LNCaP clone FGC (cell line): ENCODE results near the gene SAPCD1.

Experiments used
- DNase-seq: peaks from one replicate; pipeline ENCODE4 v3.0.0-alpha.2; 2011; ENCODE audit warnings: low read depth
- H3K4me3 ChIP-seq: 2 replicates; pipeline ENCODE4 v1.5.1; 2011; ENCODE audit warnings: mild to moderate bottlenecking, low read depth, low read length, control low read depth
- TF ChIP-seq, protein P1 (sequence below): IDR thresholded peaks from 2 replicates; pipeline ENCODE4 v1.5.1; 2012; ENCODE audit warnings: mild to moderate bottlenecking; ENCODE audit not compliant: control insufficient read depth, insufficient read depth; ENCODE audit errors: extremely low read depth

Gene SAPCD1

DNA sequence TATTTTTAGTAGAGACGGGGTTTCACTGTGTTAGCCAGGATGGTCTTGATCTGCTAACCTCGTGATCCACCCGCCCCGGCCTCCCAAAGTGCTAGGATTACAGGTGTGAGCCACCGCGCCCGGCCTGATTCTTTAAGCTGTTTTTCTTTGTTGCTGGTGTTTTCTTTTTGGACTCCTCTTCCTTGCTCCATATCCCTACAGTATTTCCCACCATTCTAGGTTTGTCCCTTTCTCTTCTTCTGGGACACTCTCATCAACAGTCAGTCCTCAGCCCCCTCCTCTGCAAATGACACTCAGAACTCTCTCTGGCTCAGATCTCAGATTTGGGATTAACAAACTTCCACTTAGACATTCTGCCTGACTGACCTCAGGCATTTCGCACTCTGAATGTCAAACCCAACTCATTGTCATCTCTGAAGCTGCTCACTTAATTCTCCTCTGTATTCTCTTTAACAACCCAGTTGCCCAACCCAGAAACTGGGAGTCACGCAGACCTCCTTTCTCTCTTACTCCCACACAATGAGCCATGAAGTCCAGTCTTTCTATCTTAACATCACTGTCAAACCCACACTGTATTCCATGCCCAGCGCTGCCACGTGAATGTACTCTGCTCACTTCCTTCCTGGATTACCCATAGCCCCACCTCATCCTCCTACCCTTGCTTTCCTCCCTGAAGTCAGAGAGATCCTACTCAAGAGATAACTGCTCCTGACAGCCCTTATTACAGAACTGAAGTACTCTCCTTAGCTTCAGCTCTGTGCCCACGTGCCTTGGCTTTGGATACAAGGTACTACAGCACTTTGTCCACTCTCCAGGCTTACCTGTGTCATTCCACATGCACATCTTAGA, 36.7 kb upstream of the SAPCD1 start:
- H3K4me3 ChIP-seq: no peak overlapping the region
- no peak for DNase-seq
- TF ChIP-seq, protein P1, sequence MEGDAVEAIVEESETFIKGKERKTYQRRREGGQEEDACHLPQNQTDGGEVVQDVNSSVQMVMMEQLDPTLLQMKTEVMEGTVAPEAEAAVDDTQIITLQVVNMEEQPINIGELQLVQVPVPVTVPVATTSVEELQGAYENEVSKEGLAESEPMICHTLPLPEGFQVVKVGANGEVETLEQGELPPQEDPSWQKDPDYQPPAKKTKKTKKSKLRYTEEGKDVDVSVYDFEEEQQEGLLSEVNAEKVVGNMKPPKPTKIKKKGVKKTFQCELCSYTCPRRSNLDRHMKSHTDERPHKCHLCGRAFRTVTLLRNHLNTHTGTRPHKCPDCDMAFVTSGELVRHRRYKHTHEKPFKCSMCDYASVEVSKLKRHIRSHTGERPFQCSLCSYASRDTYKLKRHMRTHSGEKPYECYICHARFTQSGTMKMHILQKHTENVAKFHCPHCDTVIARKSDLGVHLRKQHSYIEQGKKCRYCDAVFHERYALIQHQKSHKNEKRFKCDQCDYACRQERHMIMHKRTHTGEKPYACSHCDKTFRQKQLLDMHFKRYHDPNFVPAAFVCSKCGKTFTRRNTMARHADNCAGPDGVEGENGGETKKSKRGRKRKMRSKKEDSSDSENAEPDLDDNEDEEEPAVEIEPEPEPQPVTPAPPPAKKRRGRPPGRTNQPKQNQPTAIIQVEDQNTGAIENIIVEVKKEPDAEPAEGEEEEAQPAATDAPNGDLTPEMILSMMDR: no peak

- TF ChIP-seq, protein P1: no peak
- no peak overlapping the region for H3K4me3 ChIP-seq
- DNase-seq: no peak
Measured at GRCh38 chr6:31727034-31727716, 35.3 kb upstream of the SAPCD1 start.

DNA sequence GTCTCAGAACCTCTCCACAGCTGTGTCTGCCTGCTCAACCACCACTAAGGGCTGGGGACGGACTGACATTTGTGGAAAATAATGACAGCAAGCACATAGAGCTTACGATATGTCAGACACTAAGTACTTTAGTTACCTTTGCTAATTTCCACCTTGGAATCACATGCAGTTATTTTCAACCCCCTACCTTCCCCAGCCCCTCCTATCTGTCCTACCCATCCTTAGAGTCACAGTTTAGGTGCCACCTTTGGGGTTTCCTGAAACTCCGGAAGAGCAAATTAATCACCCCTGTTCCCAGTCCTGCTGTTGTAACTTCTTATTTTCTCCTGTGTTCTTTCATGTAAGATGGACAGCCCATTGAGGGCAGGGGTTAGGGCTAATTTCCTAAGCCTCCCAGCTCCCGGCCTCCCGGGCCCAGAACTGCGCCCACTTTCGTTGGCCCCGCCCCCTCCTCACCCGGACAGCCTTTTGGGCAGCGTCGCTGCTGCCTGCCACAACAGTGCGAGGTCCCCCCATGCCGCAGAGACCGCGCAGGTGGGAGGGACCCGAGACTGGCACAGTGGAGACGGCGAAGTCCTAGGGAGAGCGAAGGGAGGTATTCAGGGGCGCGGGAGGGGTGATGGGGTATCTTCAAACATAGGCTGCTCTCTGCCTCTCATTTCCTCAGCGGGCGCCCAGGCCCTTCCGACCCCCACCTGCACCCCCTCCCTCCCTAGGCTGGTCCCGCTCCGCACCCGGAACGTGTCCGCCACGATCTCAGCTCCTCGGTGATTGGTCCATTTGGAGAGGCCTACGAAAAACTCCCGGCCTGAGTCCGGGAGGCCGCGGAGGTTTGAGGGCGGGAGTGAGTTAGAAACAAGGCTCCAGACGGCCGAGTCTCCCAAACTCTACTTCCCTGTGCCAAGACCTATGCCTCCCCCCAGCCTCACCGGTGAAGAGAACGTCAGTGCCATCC, 34.5 kb upstream of the SAPCD1 start:
- TF ChIP-seq, protein P1: no peak
- H3K4me3 ChIP-seq: no peak overlapping the region; the same call in 1 of the 2 replicates
- DNase-seq: no peak

GRCh38 chr6:31728767-31729514, 33.5 kb upstream of the SAPCD1 start, which contains the start of gene DDAH2:
TSS of gene DDAH2 (minus strand) at chr6:31729299. CDS start at chr6:31729161, 138 bp downstream.
- H3K4me3 ChIP-seq: peak within 1 kb of the TSS; percentile 85
- DNase-seq: no peak
- TF ChIP-seq, protein P1: no peak

- peak; percentile 58 for DNase-seq
- peak overlapping the region; percentile 85 for H3K4me3 ChIP-seq
- TF ChIP-seq, protein P1: peak; percentile 69
Measured at GRCh38 chr6:31729515-31729978, 32.9 kb upstream of the SAPCD1 start.
